Measurements from ENCODE around the gene LIPI.
"Not testable (repeated sequence)": the region's sequence is repeated elsewhere in the genome, so short reads cannot be mapped to it uniquely, and the experiment has no call there.

GRCh38 chr21:14063620-14064295 lies 147.0 kb downstream of the LIPI start:
- TF ChIP-seq, protein P1, sequence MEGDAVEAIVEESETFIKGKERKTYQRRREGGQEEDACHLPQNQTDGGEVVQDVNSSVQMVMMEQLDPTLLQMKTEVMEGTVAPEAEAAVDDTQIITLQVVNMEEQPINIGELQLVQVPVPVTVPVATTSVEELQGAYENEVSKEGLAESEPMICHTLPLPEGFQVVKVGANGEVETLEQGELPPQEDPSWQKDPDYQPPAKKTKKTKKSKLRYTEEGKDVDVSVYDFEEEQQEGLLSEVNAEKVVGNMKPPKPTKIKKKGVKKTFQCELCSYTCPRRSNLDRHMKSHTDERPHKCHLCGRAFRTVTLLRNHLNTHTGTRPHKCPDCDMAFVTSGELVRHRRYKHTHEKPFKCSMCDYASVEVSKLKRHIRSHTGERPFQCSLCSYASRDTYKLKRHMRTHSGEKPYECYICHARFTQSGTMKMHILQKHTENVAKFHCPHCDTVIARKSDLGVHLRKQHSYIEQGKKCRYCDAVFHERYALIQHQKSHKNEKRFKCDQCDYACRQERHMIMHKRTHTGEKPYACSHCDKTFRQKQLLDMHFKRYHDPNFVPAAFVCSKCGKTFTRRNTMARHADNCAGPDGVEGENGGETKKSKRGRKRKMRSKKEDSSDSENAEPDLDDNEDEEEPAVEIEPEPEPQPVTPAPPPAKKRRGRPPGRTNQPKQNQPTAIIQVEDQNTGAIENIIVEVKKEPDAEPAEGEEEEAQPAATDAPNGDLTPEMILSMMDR (conservative IDR thresholded peaks at IDR 0.05 in 1 of 2, IDR thresholded peaks at IDR 0.05 in 1 of 2; ENCODE audit: low read depth in 1 of 2, low read length in 2 of 2) = not testable (repeated sequence)
- TF ChIP-seq EZH2 (IDR thresholded peaks at IDR 0.05; ENCODE audit: low read length, missing control alignments) = not testable (repeated sequence)

Measured in fibroblast of lung (primary cell).